ENCODE results near the gene BNIP5. TPM values are rescaled to one million over a fixed set of nuclear protein-coding genes. Genes with fewer than 3 reads are reported as not detected.
A peak's percentile ranks its signal among the peaks of the same experiment; 100 is the strongest.

Gene BNIP5
- total RNA-seq, 1 experiment from 2014 or later = not detected

DNA sequence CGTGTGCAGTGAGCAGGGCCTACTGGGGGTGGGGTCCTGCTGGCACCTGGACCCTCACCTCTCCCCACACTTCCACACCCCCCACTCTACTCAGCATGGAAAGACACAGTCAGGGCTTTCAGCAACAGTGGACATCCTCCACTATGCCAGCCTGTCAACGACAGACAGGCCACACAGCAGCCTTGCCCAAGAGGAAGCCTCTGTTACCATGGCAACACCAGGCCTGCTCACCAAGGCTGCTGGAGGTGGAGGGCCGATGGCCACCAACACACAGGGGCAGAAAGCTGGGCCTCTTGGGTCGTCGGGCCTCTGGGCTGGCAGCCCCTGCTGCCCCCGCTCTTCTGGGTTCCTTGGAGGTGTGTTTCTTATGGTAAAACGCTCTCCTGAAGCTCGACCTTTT is 13.6 kb downstream of the BNIP5 start:
- no peak for DNase-seq (ENCODE audit: low spot score)
- H3K27ac Mint-ChIP-seq = no peak overlapping the region
- no peak overlapping the region for H3K4me3 Mint-ChIP-seq
- ATAC-seq = no peak
- no peaks in the 10 kb centered on the region for H3K27me3 Mint-ChIP-seq (ENCODE audit: low read depth)
- peaks cover 21% of the 10 kb centered on the region for H3K4me1 Mint-ChIP-seq
- ChIA-PET CTCF (interaction anchor here (4.8 to 5.4 kb wide), 2 partner anchors 18 to 21 kb away, joined by 24 to 32 read pairs; no protein-coding TSS in a partner anchor), POLR2A (no interaction called here)
- no peaks in the 10 kb centered on the region for H3K36me3 Mint-ChIP-seq
- H3K9me3 Mint-ChIP-seq = no peaks in the 10 kb centered on the region
- TF ChIP-seq ZNF219 (CRISPR knock-in tag; IDR thresholded peaks at IDR 0.05; ENCODE audit: borderline replicate concordance) (no peak), MAX (CRISPR knock-in tag; IDR thresholded peaks at IDR 0.05) (no peak), ZNF317 (CRISPR knock-in tag; IDR thresholded peaks at IDR 0.05; ENCODE audit: borderline replicate concordance, low read depth) (no peak), OVOL2 (CRISPR knock-in tag; IDR thresholded peaks at IDR 0.05; ENCODE audit: borderline replicate concordance) (no peak), EMX1 (CRISPR knock-in tag; IDR thresholded peaks at IDR 0.05) (no peak), FOXP4 (CRISPR knock-in tag; IDR thresholded peaks at IDR 0.05) (no peak), ELF4 (CRISPR knock-in tag; IDR thresholded peaks at IDR 0.05; ENCODE audit: low read depth) (no peak), JUN (CRISPR knock-in tag; IDR thresholded peaks at IDR 0.05) (no peak), SMAD4 (CRISPR knock-in tag; IDR thresholded peaks at IDR 0.05) (no peak), MYBL2 (CRISPR knock-in tag; IDR thresholded peaks at IDR 0.05) (no peak), FOXJ3 (CRISPR knock-in tag; IDR thresholded peaks at IDR 0.05; ENCODE audit: borderline replicate concordance) (no peak), RELA (CRISPR knock-in tag; IDR thresholded peaks at IDR 0.05; ENCODE audit: borderline replicate concordance) (no peak)
- TF ChIP-seq, protein P1, sequence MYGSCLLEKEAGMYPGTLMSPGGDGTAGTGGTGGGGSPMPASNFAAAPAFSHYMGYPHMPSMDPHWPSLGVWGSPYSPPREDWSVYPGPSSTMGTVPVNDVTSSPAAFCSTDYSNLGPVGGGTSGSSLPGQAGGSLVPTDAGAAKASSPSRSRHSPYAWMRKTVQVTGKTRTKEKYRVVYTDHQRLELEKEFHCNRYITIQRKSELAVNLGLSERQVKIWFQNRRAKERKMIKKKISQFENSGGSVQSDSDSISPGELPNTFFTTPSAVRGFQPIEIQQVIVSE (CRISPR knock-in tag; IDR thresholded peaks at IDR 0.05; ENCODE audit: borderline replicate concordance) = no peak
- TF ChIP-seq, protein P2, sequence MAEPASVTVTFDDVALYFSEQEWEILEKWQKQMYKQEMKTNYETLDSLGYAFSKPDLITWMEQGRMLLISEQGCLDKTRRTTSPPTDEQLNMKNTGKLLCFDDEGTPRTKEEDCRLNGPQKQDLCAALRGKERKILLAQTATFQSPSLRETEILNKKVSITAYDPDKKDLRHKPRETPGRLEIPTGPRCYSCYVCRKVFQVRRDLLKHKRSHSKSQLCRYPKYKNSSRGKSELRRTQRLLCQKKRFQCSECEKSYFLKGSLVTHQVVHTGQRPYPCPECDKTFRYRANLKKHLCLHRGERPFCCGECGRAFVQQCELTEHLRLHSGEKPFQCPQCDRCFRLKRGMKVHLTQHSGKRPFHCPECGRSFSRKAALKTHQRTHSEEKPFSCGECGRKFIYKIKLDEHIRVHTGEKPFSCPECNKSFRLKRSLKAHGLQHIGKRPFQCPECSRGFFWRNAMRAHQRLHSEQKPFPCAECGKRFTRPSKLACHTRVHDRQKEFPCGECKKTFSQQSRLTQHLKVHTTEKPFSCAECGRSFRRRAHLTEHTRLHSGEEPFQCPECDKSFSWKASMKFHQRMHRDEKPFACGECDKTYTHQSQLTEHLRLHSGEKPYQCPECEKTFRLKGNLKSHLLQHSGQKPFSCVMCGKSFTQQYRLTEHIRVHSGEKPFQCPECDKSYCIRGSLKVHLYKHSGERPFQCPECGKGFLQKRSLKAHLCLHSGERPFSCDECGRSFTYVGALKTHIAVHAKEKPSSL (CRISPR knock-in tag; conservative IDR thresholded peaks at IDR 0.05) = no peak
- TF ChIP-seq, protein P3, sequence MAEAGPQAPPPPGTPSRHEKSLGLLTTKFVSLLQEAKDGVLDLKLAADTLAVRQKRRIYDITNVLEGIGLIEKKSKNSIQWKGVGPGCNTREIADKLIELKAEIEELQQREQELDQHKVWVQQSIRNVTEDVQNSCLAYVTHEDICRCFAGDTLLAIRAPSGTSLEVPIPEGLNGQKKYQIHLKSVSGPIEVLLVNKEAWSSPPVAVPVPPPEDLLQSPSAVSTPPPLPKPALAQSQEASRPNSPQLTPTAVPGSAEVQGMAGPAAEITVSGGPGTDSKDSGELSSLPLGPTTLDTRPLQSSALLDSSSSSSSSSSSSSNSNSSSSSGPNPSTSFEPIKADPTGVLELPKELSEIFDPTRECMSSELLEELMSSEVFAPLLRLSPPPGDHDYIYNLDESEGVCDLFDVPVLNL (CRISPR knock-in tag; IDR thresholded peaks at IDR 0.05; ENCODE audit: borderline replicate concordance, low read depth) = no peak

DNA sequence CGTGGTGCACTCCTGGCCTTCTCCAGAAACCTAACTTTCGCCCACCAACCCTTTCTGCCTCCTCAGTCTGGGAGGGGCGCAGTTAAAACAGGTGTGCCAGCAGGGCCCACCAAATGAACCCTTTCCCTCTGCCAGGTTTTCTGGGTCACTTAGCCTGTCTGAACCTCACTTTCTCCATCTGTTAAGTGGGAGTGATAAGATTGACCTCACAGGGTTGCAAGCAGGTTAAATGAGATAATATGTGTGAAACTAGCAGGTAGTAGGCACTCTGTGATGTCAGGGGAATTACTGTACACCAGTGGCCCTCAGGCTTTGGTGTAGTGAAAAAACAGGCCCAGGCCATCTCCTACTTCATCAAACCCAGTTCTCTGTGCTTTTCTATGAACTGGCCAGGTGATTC is 14.1 kb downstream of the BNIP5 start:
- no peak for TF ChIP-seq ESRRA (CRISPR knock-in tag; IDR thresholded peaks at IDR 0.05; ENCODE audit: borderline replicate concordance)
- no peak for TF ChIP-seq OVOL2 (CRISPR knock-in tag; IDR thresholded peaks at IDR 0.05; ENCODE audit: borderline replicate concordance)
- Mint-ChIP-seq H3K27me3 (ENCODE audit: low read depth) (no peaks in the 10 kb centered on the region), H3K9me3 (no peaks in the 10 kb centered on the region), H3K36me3 (no peaks in the 10 kb centered on the region), H3K4me3 (no peak overlapping the region), H3K27ac (no peak overlapping the region), H3K4me1 (peaks cover 17% of the 10 kb centered on the region)
- ATAC-seq = no peak
- POLR2A ChIA-PET = no interaction called here
- CTCF ChIA-PET = interaction anchor here (5.4 kb wide), 1 partner anchor 20 kb away, joined by 32 read pairs; no protein-coding TSS in a partner anchor
- no peak for DNase-seq (ENCODE audit: low spot score)

DNA sequence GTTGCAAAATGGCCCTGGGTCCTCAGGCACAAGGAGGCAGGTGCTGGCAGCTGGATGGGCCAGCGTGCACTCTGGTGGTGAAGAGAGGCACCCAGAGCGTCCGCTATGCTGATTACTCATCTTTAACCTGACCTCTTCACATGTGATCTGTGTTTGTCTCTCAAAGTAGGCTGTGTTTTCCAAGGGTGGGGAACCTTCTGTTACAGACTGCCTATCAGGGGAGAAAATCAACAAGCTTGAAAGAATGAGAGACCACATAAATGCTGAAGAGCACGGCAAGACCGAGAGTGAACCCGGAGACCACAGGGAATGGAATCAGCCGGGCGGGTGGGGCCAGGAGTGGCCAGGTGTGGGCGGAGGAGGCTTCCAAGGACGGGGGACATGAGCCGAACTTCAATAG is 16.2 kb downstream of the BNIP5 start:
- POLR2A ChIA-PET = no interaction called here
- 0 out of 2 replicates have a peak overlapping the region, but pooled peaks have one; percentile 46 for H3K27ac Mint-ChIP-seq
- DNase-seq (ENCODE audit: low spot score) = no peak
- CTCF ChIA-PET = interaction anchor here (0.6 to 5.4 kb wide), 5 partner anchors 9 to 40 kb away, joined by 5 to 32 read pairs (median 9); no protein-coding TSS in a partner anchor
- no peak for ATAC-seq
- no peak overlapping the region for H3K4me3 Mint-ChIP-seq
- no peaks in the 10 kb centered on the region for H3K9me3 Mint-ChIP-seq
- H3K36me3 Mint-ChIP-seq = no peaks in the 10 kb centered on the region
- no peaks in the 10 kb centered on the region for H3K27me3 Mint-ChIP-seq (ENCODE audit: low read depth)
- no peaks in the 10 kb centered on the region for H3K4me1 Mint-ChIP-seq
- TF ChIP-seq ZSCAN18 (CRISPR knock-in tag; IDR thresholded peaks at IDR 0.05) (no peak), SMAD4 (CRISPR knock-in tag; IDR thresholded peaks at IDR 0.05) (no peak), RORB (CRISPR knock-in tag; IDR thresholded peaks at IDR 0.05) (no peak), ETV6 (CRISPR knock-in tag; IDR thresholded peaks at IDR 0.05) (no peak), GRHL2 (CRISPR knock-in tag; IDR thresholded peaks at IDR 0.05; ENCODE audit: insufficient replicate concordance, severe bottlenecking) (no peak)
